Fibroblast of villous mesenchyme (primary cell): Measurements from ENCODE around the gene LSS. TPM values are rescaled to one million over a fixed set of nuclear protein-coding genes. Genes with fewer than 3 reads are reported as not detected.

Experiments
- DNase-seq: peaks from one replicate; pipeline ENCODE4 v3.0.0-alpha.2; 2010; ENCODE audit warnings: low read depth
- H3K4me3 ChIP-seq: 2 replicates; pipeline ENCODE4 v1.5.1; 2011; ENCODE audit warnings: low read depth, mild to moderate bottlenecking, low read length
- total RNA-seq: library from RNA; depleted of rRNA; stranded (reverse); fragments of >200 nt; gene quantifications from 2 replicates; pipeline ENCODE4 v1.2.3, GENCODE V29; 2012
- TF ChIP-seq, protein P1 (sequence below): IDR thresholded peaks from 2 replicates; pipeline ENCODE4 v1.5.1; 2012; ENCODE audit warnings: low read depth, mild to moderate bottlenecking, low read length; ENCODE audit not compliant: insufficient read depth

Gene LSS
- total RNA-seq, 1 donor, result 139 TPM

DNA sequence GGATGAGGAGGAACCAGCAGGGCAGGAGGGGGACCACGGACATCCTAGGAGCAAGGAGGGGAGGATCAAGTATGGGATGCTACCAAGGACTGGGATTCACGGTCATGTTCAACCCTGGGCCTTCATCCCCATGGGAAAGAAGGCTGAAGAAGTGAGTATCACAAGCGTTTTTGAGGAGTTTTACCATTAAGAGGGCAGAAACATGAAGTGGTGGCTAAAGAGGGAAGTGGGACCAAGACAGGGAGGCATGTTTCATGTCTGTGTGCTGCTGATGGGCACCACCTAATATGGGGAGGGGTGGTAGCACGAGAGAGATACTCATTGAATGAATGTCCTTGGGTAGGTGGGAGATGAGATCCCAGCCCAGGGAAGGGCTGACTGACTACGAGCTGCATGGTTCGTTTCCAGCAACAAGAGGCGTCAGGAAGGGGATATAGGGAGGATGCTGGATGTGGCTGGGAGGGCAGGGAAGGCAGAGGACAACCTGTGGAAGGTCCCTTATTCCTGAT lies 11.3 kb upstream of the LSS start:
- TF ChIP-seq, protein P1, sequence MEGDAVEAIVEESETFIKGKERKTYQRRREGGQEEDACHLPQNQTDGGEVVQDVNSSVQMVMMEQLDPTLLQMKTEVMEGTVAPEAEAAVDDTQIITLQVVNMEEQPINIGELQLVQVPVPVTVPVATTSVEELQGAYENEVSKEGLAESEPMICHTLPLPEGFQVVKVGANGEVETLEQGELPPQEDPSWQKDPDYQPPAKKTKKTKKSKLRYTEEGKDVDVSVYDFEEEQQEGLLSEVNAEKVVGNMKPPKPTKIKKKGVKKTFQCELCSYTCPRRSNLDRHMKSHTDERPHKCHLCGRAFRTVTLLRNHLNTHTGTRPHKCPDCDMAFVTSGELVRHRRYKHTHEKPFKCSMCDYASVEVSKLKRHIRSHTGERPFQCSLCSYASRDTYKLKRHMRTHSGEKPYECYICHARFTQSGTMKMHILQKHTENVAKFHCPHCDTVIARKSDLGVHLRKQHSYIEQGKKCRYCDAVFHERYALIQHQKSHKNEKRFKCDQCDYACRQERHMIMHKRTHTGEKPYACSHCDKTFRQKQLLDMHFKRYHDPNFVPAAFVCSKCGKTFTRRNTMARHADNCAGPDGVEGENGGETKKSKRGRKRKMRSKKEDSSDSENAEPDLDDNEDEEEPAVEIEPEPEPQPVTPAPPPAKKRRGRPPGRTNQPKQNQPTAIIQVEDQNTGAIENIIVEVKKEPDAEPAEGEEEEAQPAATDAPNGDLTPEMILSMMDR, result no peak
- no peak for DNase-seq
- H3K4me3 ChIP-seq, result no peak overlapping the region

DNA sequence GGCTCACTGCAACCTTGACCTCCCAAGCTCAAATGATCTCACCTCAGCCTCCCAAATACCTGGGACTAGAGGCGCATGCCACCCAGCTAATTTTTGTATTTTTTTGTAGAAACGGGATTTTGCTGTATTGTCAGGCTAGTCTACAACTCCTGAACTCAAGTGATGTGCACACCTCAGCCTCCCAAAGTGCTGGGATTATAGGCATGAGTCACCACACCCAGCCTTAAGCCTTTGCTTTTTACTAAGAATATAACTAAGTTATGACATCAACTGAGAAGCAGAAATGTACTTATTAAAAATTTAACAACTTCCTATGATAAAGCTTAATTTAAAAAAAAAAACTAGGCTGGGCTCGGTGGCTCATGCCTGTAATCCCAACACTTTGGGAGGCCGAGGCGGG lies 8.9 kb upstream of the LSS start:
- peak; percentile 33 for DNase-seq
- H3K4me3 ChIP-seq, result no peak overlapping the region
- TF ChIP-seq, protein P1, result no peak

DNA sequence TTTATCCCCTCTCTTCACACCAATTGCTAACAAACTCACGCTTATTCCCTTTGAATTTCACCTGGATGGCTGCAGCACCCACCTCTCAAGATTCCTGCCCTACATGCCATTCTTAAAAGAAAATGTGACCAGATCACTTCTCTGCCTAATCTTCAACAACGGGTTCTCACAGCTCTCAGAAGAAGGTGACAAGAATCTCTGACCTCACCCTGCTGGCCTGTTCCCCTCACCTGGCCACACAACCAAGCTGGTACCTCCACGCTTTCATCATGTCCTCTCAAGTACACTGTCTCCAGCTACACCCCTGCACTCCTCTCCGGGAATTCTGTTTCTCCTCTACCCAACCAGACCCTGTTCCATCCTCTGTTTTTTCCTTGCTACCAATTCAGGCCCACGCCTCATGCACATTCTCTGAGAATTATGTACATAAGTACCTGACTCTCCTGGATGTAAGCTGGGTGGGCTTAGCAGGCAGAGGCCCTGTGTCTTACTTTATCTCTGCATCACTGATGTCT lies 5.9 kb upstream of the LSS start:
- DNase-seq, result no peak
- no peak overlapping the region for H3K4me3 ChIP-seq
- TF ChIP-seq, protein P1, result no peak

DNA sequence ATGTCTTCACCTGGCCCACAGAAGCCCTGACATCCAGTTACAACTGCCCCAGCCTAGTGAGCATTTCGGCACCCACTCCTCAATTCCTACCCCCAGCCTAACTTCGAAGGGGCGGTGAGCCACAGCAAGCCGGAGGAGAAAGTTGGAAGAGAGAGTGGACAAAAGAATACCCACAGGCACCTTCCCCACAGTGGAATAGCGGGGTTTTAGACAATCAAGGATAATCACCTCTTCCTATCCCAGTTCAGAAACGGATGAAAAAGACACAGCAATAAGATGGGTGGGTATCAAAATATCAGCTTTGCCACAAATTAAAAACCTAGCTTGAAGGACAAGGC lies 1.3 kb upstream of the LSS start:
- H3K4me3 ChIP-seq, result peak overlapping the region; percentile 70
- TF ChIP-seq, protein P1, result no peak
- DNase-seq, result no peak

DNA sequence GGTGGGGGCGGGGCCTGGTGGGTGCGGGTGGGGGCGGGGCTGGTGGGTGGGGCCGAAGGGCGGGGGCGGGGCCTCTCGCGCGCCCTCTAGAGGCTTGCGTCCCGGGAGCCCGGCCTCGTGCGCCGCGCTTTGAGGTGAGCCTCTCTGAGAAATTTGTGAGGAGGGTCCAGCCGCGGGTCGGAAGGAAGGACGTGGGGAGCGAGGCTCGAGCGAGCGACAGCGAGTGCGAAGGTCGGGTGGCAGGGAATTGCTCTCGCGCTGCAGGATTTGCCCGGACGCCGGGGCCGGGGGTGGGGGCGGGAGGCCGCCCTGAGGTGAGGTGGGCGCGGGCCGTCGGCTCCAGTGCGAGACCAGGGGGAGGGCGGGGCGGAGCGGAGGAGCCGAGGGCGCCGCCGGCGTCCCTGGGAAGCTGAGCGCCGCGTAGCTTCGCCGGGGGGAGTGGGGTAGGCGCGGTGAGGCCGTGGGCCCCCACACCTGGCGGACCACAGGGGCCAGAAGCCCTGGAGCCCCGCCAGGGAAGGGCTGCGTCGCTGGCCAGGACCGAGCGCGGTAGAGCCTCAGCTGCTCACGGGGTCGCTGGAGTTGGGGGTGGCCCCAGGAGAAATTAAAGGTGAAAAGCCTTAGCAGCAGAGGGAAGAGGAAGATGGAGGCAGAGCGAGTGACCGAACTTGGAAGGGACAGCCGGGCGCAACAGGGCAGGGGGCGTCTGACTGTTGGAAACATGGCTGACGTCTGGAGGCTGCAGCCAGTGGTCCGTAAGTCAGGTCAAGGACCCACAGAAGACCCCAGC lies 754 bp upstream of the LSS start:
- TF ChIP-seq, protein P1, result peak; percentile 36
- peak overlapping the region; percentile 70 for H3K4me3 ChIP-seq

DNA sequence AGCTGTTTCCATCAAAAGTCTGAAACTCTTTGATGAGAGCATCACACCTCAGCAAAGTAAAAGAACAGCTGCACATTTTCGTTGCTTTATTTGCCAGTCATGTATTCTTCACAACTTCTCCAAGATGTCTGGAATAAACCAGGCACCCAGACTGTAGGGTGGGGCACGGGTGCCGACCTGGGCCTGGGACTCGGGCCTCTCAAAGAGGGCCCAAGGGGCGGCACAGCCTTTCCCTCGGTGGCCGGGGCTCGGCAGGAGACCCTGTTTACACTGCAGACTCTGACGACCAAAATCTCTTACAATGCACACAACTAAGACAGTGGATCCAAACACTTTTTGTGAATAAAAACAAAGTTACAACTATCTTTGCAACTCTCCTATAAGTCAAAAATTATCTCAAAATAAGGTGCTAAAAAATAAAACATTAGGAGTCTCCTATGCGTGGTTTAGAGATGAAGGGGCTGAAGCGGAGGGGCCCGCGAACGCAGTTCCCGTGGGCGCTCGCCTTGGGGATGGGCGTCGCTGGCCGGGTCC lies 696 bp downstream of the LSS start:
- TF ChIP-seq, protein P1, result no peak
- peak; percentile 34 for DNase-seq

More for the DNA sequence above, 754 bp upstream of the LSS start:
- no peak for DNase-seq

More for the DNA sequence above, 696 bp downstream of the LSS start:
- H3K4me3 ChIP-seq, result peak overlapping the region; percentile 85
